Stimulated activated CD4-positive, alpha-beta T cell treated with anti-CD3 and anti-CD28 coated beads, Interleukin-12 subunit alpha, Interleukin-12 subunit beta, amount 100 ng/mL, for 24 hours (primary cell): ENCODE data around the gene CLEC3B.

ENCODE experiments used
- DNase-seq, 2 experiments: peaks; one replicate each; pipeline ENCODE4 v3.0.0-alpha.2; 2020; ENCODE audit warnings: low read depth in 2 of 2

CLEC3B gene

GRCh38 chr3:45003859-45004258 is 22.2 kb upstream of the CLEC3B start:
- no peak for DNase-seq

GRCh38 chr3:45007091-45007490 is 19.0 kb upstream of the CLEC3B start:
- no peak for DNase-seq

DNA sequence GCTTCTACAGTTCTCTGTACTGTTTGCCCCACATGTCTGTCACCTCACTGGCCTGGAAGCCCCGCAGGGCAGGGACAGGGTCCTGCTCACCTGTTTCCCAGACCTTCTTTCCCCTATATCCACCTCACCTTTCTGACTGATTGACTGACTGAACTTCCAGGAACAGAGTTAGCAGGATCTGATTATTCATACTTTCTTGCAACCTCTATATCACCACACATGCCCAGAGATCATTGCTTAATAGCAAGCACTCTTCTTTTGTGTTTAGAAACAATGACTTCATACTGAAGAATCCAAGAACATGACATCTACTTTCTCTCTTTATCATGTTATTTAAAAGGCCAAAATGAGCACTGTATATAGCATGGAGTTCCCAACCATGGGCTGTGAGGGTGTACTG is 18.0 kb upstream of the CLEC3B start:
- DNase-seq: no peak

GRCh38 chr3:45009868-45010267 is 16.2 kb upstream of the CLEC3B start:
- DNase-seq: no peak

DNA sequence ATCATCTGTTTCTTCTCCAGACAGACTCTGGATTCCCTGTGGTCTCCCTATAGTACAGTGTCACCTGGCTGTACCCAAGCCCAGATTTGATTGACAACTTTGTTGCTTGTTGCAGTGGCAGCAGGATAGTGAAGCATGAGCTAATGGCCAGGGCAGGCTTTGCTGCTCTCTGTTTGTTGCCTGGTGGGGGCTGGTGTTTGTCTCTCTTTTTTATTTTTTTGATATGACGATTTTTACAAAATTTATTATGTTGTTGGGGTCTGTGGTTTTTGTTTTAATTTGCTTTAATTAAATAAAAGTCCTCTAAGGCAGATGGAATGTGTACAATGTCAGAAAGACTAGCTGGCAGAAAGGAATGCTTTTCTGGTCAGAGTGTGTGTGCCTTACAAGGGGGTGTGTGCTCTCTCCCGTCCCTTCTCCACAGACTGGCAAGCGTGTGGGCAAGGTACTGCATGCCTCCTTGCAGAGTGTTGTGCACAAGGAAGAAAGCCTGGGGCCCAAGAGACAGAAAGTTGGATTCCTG is 15.2 kb upstream of the CLEC3B start:
- no peak for DNase-seq

DNA sequence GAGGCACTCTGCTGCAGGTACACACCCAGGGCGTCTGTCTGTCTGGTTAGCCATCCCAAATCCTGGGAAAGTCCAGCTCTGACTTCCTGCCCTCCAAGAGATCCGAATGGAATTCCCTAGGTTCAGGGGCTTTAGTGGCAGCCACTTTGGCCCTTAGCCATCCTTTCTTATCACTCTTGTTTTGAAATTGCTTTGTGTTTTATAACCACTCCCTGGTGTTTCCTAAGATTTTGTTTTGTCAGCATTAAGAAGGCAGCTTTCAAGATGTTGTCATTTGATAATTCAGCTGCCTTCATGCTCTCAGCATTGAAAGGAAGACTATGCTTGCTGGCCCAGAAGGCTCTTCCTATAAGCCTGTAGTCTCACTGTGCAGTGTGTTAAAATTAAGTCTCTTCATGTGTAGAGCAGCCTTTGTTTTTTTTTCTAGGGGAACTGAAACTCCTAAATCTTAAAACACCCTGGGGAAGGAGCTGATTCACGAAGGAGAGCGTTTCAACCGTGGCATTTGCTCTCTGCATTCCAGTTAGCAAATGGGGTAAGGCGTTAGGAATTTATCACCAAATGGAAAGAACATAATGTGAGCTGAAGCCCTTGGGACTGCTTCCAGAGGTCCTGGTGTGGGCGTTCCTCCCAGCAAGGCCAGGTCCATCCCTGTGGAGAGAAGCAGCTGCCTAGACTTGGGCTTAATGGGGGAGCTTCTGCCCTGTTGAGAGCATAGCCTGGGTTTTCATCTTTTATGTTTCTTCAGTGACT is 14.2 kb upstream of the CLEC3B start:
- no peak for DNase-seq

GRCh38 chr3:45012577-45012976 is 13.5 kb upstream of the CLEC3B start:
- DNase-seq: no peak

DNA sequence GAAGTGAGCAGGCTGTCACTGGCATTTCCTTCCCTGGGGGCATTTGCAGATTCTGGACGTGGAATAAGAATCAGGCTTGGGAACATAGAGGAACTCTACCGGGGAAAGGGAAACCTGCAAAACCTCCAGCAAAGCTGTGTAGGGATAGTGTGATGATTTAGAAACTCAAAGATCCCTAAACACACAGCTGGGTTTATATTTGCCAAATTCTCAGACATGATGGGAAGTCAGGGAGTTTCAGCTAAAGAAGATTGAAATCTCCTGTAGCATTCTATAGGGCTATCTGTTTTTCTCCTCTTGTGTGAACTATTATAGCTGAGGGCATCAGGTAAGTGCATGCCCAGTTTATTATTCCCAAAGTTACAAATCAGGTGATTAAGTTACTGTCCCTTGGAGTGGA is 9.2 kb upstream of the CLEC3B start:
- no peak for DNase-seq

GRCh38 chr3:45017821-45018220 is 8.3 kb upstream of the CLEC3B start:
- DNase-seq: no peak

DNA sequence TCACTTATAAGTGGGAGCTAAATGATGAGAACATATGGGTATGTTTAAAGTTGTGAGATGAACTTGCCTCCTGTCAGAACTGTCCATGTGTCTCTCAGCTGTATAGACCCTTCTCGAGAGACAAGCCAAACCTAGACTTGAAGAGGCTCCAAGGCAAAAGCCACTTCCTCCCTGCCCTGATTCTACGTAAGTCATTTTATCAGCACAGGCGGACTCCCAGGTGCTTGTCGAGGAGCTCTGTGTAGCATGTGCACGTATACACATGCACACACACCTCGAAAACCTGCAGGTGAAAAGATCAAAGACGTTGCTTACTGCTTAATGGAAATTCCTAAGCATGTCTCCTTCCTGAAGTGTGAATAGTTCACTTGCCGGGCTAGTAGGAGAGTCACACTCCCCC is 5.6 kb upstream of the CLEC3B start:
- no peak for DNase-seq

DNA sequence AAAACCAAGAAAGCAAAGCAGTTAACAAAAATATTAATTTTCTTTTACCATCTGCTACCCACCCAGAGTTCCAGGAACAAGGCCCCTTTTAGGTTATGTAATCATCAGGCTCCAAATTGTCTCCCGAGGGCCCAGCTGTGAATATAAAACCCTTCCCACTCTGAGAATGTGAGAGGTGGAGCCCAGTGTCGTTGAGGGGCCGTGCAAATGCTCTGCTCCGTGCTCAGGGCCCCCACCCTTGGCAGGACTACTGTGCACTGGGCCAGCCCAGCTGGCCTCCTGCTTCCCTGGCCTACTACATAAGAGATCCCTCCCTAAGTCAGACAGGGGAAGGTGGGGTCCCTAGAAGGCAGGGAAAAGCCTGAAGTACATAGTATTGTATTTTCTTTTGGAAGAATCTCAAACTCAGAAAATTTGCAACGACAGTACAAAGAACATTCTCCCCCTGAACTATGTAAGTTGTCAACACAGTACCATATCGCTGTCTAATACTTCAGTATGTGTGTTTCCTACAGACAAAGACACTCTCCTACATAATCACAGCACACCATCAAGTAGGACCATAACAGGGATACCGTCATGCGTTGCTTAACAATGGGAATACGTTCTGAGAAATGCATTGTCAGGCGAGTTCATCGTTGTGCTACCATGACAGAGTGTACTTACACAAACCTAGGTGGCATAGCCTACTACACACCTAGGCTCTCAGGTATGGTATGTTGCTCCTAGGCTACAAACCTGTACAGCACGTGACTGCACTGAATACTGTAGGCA is 4.4 kb upstream of the CLEC3B start:
- DNase-seq: no peak

- DNase-seq: no peak
Measured at GRCh38 chr3:45023675-45024074, 2.4 kb upstream of the CLEC3B start.

GRCh38 chr3:45024542-45025255 is 1.4 kb upstream of the CLEC3B start:
- DNase-seq: no peak

DNA sequence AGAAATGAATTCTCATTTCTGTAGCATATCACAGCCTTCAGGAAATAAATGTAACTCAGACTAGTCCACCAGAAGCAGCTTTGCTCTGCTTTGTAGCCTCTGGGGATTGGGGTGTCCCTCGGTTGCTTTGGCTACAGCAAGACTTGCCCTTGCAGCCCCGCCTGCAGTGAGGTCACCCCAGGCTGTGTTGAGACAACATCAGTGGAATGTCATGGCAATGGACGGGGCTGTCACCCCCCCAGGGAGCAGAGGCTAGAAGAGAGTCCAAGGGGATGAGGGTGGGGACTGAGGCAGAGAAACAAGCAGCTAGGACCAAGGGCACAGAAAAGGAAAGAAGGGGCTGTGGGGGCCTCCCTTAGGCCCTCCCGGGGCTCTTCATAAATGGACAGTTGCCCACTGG is 854 bp downstream of the CLEC3B start:
- no peak for DNase-seq

GRCh38 chr3:45027441-45027840 is 1.3 kb downstream of the CLEC3B start:
- DNase-seq: no peak

DNA sequence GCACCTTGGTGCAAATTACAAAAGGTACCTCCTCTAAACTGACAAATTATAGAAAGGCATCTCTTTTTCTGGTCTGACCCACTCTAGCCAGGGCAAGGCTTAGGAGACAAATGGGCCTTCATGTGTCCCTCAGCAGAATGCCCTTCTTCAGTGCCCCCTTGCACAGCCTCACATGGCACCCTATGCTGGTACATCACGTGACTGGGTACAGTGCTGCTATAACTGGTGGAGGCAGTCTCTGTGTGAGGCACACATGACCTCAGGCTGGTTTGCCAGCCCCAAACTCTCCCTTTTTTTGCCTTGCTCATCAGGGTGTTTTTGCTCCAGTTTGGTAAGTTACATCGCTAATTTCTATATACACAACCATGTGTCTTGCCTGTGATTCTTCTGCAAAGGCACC is 3.1 kb downstream of the CLEC3B start:
- DNase-seq: no peak

- DNase-seq: no peak
Measured at GRCh38 chr3:45029661-45030060, 3.6 kb downstream of the CLEC3B start.

- no peak for DNase-seq
Measured at GRCh38 chr3:45031531-45031930, 5.4 kb downstream of the CLEC3B start.

DNA sequence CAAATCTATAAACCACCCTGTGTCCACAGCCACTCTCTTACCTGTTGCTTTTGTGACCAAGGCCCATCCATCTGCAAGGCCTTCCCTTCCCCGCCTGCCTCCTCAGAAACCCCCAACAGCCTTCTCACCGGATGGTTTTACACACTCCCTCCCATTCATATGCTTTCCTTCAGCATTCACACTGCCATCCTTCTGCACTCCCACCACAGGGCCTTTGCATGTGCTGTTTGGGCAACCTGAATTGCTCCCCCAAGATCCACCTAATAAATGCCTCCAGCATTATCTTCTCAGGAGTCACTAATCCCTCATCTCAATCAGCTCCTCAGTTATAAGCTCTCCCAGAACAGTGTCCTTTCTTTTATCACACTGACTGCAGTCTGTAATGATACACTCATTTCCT is 6.0 kb downstream of the CLEC3B start:
- DNase-seq: no peak

- no peak for DNase-seq
Measured at GRCh38 chr3:45033791-45034190, 7.7 kb downstream of the CLEC3B start.

- DNase-seq: no peak
Measured at GRCh38 chr3:45034612-45035252, 8.6 kb downstream of the CLEC3B start.
